ENCODE results near the gene FAM9C.
"Not testable (repeated sequence)": the region's sequence is repeated elsewhere in the genome, so short reads cannot be mapped to it uniquely, and the experiment has no call there.

Gene FAM9C

DNA sequence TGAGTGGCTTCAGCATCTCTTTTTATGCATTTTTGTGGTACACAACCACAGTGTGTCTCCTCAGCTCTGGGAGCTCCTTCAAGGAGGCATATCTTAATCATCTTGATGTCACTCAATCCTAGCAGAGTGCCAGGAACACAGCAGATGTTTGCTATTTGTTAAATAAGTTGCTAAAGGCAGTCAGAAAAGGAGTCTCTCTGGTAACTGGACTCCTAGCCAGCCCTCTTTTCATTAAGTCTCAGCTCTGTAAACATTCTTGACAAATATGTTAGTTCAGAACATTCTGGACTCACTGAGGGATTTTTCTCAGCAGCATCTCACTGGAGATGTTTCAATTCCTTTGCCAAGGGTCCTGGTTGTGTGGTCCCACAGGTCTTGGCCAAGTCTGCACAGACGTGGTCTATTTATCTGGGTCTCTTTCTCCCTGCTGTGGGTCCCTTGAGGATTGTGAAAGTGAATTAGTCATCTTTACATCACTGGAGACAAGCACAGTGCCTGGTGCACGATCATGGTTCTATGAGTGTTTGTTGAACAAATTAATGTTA, 20.3 kb upstream of the FAM9C start:
- Histone ChIP-seq H3K9me3 (ENCODE audit: control insufficient read depth, insufficient read depth, low read depth, low read length) (no peaks in the 10 kb centered on the region), H3K27ac (ENCODE audit: extremely low read depth, low read depth, low read length) (no peak overlapping the region; the same call in 1 of the 2 replicates), H3K36me3 (ENCODE audit: control insufficient read depth in 2 of 2, insufficient read depth in 1 of 2, low read length in 2 of 2) (no peaks in the 10 kb centered on the region), H3K4me1 (ENCODE audit: control insufficient read depth, insufficient read depth, low read length) (peaks cover 1% of the 10 kb centered on the region; the same call in 1 of the 2 replicates), H3K4me3 (ENCODE audit: low read depth, low read length) (no peak overlapping the region)
- TF ChIP-seq ZNF701 (tag by site-specific recombination; IDR thresholded peaks at IDR 0.05) (no peak), ZNF202 (tag by site-specific recombination; IDR thresholded peaks at IDR 0.05; ENCODE audit: borderline replicate concordance) (no peak), ZNF521 (tag by site-specific recombination; IDR thresholded peaks at IDR 0.05) (no peak), ZNF302 (tag by site-specific recombination; IDR thresholded peaks at IDR 0.05; ENCODE audit: low read depth) (no peak), EGR2 (tag by site-specific recombination; IDR thresholded peaks at IDR 0.05; ENCODE audit: low read depth) (no peak), ZNF394 (tag by site-specific recombination; IDR thresholded peaks at IDR 0.05; ENCODE audit: borderline replicate concordance) (no peak), FEZF1 (tag by site-specific recombination; IDR thresholded peaks at IDR 0.05) (no peak), ZNF23 (tag by site-specific recombination; IDR thresholded peaks at IDR 0.05; ENCODE audit: borderline replicate concordance) (no peak), MEIS1 (CRISPR knock-in tag; IDR thresholded peaks at IDR 0.05; ENCODE audit: borderline replicate concordance) (no peak), ZNF404 (tag by site-specific recombination; IDR thresholded peaks at IDR 0.05) (no peak), ZNF791 (tag by site-specific recombination; IDR thresholded peaks at IDR 0.05) (no peak), ZBTB8A (tag by site-specific recombination; IDR thresholded peaks at IDR 0.05) (no peak)
- TF ChIP-seq, protein P1, sequence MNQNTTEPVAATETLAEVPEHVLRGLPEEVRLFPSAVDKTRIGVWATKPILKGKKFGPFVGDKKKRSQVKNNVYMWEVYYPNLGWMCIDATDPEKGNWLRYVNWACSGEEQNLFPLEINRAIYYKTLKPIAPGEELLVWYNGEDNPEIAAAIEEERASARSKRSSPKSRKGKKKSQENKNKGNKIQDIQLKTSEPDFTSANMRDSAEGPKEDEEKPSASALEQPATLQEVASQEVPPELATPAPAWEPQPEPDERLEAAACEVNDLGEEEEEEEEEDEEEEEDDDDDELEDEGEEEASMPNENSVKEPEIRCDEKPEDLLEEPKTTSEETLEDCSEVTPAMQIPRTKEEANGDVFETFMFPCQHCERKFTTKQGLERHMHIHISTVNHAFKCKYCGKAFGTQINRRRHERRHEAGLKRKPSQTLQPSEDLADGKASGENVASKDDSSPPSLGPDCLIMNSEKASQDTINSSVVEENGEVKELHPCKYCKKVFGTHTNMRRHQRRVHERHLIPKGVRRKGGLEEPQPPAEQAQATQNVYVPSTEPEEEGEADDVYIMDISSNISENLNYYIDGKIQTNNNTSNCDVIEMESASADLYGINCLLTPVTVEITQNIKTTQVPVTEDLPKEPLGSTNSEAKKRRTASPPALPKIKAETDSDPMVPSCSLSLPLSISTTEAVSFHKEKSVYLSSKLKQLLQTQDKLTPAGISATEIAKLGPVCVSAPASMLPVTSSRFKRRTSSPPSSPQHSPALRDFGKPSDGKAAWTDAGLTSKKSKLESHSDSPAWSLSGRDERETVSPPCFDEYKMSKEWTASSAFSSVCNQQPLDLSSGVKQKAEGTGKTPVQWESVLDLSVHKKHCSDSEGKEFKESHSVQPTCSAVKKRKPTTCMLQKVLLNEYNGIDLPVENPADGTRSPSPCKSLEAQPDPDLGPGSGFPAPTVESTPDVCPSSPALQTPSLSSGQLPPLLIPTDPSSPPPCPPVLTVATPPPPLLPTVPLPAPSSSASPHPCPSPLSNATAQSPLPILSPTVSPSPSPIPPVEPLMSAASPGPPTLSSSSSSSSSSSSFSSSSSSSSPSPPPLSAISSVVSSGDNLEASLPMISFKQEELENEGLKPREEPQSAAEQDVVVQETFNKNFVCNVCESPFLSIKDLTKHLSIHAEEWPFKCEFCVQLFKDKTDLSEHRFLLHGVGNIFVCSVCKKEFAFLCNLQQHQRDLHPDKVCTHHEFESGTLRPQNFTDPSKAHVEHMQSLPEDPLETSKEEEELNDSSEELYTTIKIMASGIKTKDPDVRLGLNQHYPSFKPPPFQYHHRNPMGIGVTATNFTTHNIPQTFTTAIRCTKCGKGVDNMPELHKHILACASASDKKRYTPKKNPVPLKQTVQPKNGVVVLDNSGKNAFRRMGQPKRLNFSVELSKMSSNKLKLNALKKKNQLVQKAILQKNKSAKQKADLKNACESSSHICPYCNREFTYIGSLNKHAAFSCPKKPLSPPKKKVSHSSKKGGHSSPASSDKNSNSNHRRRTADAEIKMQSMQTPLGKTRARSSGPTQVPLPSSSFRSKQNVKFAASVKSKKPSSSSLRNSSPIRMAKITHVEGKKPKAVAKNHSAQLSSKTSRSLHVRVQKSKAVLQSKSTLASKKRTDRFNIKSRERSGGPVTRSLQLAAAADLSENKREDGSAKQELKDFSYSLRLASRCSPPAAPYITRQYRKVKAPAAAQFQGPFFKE (tag by site-specific recombination; IDR thresholded peaks at IDR 0.05; ENCODE audit: borderline replicate concordance): no peak
- TF ChIP-seq, protein P2, sequence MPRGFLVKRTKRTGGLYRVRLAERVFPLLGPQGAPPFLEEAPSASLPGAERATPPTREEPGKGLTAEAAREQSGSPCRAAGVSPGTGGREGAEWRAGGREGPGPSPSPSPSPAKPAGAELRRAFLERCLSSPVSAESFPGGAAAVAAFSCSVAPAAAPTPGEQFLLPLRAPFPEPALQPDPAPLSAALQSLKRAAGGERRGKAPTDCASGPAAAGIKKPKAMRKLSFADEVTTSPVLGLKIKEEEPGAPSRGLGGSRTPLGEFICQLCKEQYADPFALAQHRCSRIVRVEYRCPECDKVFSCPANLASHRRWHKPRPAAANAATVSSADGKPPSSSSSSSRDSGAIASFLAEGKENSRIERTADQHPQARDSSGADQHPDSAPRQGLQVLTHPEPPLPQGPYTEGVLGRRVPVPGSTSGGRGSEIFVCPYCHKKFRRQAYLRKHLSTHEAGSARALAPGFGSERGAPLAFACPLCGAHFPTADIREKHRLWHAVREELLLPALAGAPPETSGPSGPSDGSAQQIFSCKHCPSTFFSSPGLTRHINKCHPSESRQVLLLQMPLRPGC (tag by site-specific recombination; IDR thresholded peaks at IDR 0.05): no peak
- TF ChIP-seq, protein P3, sequence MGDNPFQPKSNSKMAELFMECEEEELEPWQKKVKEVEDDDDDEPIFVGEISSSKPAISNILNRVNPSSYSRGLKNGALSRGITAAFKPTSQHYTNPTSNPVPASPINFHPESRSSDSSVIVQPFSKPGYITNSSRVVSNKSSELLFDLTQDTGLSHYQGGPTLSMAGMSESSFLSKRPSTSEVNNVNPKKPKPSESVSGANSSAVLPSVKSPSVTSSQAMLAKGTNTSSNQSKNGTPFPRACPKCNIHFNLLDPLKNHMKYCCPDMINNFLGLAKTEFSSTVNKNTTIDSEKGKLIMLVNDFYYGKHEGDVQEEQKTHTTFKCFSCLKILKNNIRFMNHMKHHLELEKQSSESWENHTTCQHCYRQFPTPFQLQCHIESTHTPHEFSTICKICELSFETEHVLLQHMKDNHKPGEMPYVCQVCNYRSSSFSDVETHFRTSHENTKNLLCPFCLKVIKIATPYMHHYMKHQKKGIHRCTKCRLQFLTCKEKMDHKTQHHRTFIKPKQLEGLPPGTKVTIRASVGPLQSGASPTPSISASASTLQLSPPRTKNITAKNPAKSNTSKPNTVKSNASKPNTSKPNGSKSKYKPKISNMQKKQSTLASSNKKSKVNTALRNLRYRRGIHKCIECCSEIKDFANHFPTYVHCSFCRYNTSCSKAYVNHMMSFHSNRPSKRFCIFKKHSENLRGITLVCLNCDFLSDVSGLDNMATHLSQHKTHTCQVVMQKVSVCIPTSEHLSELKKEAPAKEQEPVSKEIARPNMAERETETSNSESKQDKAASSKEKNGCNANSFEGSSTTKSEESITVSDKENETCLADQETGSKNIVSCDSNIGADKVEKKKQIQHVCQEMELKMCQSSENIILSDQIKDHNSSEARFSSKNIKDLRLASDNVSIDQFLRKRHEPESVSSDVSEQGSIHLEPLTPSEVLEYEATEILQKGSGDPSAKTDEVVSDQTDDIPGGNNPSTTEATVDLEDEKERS (tag by site-specific recombination; IDR thresholded peaks at IDR 0.05): no peak
- TF ChIP-seq, protein P4, sequence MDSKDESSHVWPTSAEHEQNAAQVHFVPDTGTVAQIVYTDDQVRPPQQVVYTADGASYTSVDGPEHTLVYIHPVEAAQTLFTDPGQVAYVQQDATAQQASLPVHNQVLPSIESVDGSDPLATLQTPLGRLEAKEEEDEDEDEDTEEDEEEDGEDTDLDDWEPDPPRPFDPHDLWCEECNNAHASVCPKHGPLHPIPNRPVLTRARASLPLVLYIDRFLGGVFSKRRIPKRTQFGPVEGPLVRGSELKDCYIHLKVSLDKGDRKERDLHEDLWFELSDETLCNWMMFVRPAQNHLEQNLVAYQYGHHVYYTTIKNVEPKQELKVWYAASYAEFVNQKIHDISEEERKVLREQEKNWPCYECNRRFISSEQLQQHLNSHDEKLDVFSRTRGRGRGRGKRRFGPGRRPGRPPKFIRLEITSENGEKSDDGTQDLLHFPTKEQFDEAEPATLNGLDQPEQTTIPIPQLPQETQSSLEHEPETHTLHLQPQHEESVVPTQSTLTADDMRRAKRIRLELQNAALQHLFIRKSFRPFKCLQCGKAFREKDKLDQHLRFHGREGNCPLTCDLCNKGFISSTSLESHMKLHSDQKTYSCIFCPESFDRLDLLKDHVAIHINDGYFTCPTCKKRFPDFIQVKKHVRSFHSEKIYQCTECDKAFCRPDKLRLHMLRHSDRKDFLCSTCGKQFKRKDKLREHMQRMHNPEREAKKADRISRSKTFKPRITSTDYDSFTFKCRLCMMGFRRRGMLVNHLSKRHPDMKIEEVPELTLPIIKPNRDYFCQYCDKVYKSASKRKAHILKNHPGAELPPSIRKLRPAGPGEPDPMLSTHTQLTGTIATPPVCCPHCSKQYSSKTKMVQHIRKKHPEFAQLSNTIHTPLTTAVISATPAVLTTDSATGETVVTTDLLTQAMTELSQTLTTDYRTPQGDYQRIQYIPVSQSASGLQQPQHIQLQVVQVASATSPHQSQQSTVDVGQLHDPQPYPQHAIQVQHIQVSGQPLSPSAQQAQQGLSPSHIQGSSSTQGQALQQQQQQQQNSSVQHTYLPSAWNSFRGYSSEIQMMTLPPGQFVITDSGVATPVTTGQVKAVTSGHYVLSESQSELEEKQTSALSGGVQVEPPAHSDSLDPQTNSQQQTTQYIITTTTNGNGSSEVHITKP (tag by site-specific recombination; IDR thresholded peaks at IDR 0.05): no peak
- CTCF ChIA-PET: no interaction called here
- POLR2A ChIA-PET: no interaction called here

DNA sequence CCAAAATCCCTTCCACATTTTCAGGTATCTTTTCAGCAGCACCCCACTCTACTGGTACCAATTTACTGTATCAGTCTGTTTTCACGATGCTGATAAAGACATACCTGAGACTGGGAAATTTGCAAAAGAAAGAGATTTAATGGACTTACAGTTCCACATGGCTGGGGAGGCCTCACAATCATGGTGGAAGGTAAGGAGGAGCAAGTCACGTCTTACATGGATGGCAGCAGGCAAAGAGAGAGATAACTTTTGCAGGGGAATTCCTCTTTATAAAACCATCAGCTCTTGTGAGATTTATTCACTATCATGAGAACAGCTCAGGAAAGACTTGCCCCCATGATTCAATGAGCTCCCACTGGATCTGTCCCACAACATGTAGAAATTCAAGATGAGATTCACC, 18.7 kb upstream of the FAM9C start:
- POLR2A ChIA-PET: interaction anchor here (0.6 kb wide), 1 partner anchor 13 kb away, joined by 4 read pairs; no protein-coding TSS in a partner anchor
- not testable (repeated sequence) for H3K36me3 ChIP-seq (ENCODE audit: control insufficient read depth in 2 of 2, insufficient read depth in 1 of 2, low read length in 2 of 2); H3K4me1 ChIP-seq (ENCODE audit: control insufficient read depth, insufficient read depth, low read length); H3K4me3 ChIP-seq (ENCODE audit: low read depth, low read length); H3K27ac ChIP-seq (ENCODE audit: extremely low read depth, low read depth, low read length); H3K9me3 ChIP-seq (ENCODE audit: control insufficient read depth, insufficient read depth, low read depth, low read length)
- CTCF ChIA-PET: interaction anchor here (1.0 kb wide), 1 partner anchor 116 kb away, joined by 3 read pairs; no protein-coding TSS in a partner anchor
